GM18858 (cell line): Measurements from ENCODE around the gene SLC17A8.
A peak's percentile ranks its signal among the peaks of the same experiment; 100 is the strongest.
"Not testable (repeated sequence)": the region's sequence is repeated elsewhere in the genome, so short reads cannot be mapped to it uniquely, and the experiment has no call there.

Experiments
- ATAC-seq: cut with Tn5 transposase; IDR thresholded peaks from one replicate; pipeline ENCODE4 v1.9.1; 2021; ENCODE audit not compliant: unreplicated experiment

Gene SLC17A8

GRCh38 chr12:100356644-100357223 lies at the start of gene SLC17A8:
Gene SLC17A8 (plus strand): TSS chr12:100357074. CDS start chr12:100357392, 318 bp downstream.
- no peak for ATAC-seq

- not testable (repeated sequence) for ATAC-seq
Observed at GRCh38 chr12:100308138-100308537, 48.7 kb upstream of the SLC17A8 start.

DNA sequence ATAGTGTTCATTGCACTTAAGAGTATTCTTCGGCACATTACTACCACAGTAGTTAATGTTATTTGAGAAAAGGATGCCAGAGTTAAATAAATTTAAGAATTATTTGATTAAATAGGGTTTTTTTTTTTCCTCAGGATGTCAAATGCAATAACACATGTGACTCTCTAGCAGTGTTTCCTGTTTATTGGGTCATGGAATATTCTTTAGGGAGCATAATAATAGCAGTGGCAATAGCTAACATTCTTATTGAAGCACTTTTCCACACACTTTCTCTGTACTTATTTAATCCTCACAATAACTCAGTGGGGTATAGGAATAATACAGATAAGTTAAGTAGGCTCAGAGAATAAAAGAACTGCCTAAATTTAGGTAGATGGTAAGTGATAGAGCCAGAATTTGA lies 45.6 kb upstream of the SLC17A8 start:
- ATAC-seq: no peak

- no peak for ATAC-seq
Observed at GRCh38 chr12:100317371-100317770, 39.5 kb upstream of the SLC17A8 start.

DNA sequence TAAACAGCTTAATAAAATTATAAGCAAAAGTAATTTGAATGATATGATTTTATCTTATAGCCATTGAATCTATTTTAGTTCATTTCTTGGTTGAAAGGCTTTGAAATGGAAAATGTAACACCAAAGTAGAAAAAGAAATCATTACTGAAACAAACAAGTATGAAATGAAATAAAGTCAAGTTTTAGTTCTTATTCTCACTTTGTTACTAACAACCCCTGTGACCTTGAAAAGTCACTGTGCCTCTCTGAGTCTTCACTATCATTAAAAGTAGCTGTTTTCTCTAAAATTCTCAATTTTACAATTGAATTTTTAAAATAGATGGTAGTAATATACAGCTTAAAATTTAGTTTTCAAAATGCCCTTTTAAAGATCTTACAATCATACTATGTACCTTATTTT lies 32.4 kb upstream of the SLC17A8 start:
- ATAC-seq: peak; percentile 56

GRCh38 chr12:100326208-100326607 lies 30.7 kb upstream of the SLC17A8 start:
- no peak for ATAC-seq

GRCh38 chr12:100329800-100330199 lies 27.1 kb upstream of the SLC17A8 start:
- ATAC-seq: peak; percentile 92

GRCh38 chr12:100331871-100332270 lies 25.0 kb upstream of the SLC17A8 start:
- no peak for ATAC-seq

DNA sequence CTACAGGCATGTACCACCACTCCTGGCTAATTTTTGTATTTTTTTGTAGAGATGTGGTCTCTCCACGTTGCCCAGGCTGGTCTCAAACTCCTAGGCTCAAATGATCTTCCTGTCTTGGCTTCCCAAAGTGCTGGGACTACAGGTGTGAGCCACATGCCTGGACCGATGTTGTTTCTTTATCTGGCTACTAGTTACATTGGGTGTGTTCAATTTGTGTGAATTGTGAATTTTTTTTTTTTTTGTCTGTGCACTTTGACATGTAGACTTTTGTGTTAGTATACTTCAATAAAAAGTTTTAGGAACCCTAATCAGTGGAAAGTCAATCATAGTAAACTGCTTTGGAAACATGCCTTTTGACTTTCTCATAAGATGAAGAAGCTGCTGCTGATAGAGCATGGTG lies 24.0 kb upstream of the SLC17A8 start:
- ATAC-seq: no peak

DNA sequence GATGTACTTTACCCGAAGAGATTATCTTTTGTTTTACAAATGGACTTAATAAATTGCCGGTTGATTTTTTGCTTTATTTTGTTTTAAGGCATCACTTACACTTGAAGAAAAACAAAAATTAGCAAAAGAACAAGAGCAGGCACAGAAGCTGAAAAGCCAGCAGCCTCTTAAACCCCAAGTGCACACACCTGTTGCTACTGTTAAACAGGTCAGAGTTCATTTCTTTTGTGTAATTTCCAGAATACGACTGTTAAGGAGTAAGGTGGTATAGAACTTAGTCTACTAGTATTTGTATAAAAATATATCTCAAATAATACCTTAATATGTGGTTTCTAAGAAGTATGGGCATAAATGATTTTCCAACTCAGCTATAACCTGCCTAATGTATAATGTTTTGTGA lies 19.6 kb upstream of the SLC17A8 start:
- ATAC-seq: no peak

DNA sequence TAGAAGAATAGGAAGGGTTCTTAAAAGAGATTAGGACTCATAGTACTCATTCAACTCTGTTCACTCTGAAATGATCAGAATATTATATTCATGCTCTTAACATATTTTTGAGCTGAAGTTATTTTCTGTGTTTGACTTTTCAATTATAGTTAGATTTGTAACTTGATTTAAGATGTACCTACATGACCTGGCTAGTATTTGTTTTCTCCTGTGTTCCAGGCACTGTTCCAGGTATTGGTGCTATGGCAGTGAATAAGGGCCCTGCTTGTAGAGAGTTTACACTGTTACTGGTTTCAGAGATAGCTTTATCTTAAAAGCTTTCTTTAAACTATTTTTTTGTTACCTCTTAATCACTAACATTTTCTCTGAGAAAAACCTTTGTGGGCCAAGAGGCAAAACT lies 19.1 kb upstream of the SLC17A8 start:
- no peak for ATAC-seq

- no peak for ATAC-seq
Observed at GRCh38 chr12:100339071-100339470, 17.8 kb upstream of the SLC17A8 start.

DNA sequence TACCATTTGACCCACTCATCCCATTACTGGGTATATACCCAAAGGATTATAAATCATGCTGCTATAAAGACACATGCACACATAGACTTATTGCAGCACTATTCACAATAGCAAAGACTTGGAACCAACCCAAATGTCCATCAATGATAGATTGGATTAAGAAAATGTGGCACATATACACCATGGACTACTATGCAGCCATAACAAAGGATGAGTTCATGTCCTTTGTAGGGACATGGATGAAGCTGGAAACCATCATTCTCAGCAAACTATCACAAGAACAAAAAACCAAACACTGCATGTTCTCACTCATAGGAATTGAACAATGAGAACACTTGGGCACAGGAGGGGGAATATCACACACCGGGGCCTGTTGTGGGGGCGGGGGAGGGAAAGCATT lies 14.0 kb upstream of the SLC17A8 start:
- ATAC-seq: not testable (repeated sequence)

DNA sequence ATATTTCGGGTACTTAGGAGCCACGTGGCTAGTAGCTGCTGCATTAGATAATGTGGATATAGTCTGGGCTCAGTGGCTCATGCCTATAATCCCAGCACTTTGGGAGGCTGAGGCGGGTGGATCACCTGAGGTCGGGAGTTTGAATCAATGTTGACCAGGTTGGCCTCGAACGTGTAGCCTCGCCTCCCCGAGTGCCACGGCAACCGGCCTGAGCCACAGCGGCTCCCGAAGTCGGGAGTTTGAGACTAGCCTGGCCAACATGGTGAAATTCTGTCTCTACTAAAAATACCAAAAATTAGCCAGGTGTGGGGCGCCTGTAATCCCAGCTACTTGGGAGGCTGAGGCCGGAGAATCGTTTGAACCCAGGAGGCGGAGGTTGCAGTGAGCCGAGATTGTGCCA lies 12.5 kb upstream of the SLC17A8 start:
- not testable (repeated sequence) for ATAC-seq

- no peak for ATAC-seq
Observed at GRCh38 chr12:100345020-100345767, 11.7 kb upstream of the SLC17A8 start.

DNA sequence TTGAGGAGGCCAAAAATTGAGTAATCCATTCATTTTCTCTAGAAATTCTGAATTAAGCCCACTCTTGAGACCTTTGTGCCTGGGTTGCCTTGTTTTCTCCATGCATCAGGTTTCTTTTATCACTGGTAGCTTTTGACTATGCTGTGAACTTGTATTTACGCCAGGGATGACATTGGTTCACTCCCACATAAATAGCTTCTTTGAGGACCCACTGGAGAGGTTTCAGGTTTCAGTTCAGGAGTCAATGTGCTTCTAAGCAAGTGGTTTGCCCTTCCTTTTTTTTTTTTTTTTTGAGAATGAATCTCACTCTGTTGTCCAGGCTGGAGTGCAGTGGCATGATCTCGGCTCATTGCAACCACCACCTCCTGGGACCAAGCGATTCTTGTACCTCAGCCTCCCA lies 10.2 kb upstream of the SLC17A8 start:
- no peak for ATAC-seq

DNA sequence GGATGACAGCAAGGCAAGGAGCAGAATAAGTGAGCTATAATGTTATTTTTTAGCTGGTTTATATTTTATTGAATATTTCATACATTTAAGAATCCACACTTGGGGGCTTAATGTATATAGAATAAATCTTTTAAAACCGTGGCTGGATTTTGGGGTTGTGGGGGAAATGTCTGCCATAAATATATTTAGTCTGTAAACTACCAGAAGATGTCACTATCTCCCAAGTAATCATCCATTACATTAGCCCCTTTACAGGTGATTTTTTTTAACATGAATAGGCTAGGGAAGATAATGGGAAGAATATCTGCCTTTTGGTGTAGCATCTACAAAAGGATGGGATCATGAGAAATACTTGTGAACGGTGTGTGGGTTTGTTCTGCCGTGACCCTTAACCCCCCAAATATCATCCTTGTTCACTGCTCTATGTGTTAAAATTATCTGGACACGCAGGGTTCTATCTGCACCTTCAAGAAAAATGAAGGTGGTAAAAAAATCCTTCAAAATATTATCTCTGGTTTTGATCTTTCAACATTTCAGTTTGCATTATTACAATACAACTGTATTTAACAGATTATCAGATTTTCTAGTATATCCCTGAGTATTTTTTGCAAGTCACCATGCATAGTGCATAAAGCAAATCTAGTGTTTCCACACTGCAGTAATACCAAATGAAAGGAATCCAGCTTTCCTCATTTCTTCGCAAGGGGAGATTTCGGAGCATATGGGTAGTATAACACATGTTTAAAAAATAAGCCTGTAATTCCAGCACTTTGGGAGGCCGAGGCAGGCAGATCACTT lies 8.0 kb upstream of the SLC17A8 start:
- no peak for ATAC-seq

- ATAC-seq: no peak
Observed at GRCh38 chr12:100359248-100359647, 2.4 kb downstream of the SLC17A8 start.

GRCh38 chr12:100359822-100360221 lies 2.9 kb downstream of the SLC17A8 start:
- ATAC-seq: no peak

DNA sequence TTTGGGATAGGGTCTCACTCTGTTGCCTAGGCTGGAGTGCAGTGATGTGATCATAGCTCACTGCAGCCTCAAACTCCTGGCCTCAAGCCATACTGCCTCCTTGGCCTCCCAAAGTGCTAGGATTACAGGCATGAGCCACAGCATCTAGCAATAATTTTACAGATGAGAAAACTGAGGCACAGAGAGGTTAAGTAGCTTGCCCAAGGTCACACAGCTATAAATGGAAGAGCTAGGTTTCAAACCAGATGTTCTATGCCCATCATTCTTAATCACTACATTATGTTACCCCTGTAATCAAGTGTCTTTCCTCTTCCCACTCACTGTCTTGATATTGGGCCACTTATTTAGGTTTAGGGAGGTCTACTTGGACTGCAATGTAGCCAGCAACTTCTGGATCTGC lies 3.6 kb downstream of the SLC17A8 start:
- no peak for ATAC-seq

DNA sequence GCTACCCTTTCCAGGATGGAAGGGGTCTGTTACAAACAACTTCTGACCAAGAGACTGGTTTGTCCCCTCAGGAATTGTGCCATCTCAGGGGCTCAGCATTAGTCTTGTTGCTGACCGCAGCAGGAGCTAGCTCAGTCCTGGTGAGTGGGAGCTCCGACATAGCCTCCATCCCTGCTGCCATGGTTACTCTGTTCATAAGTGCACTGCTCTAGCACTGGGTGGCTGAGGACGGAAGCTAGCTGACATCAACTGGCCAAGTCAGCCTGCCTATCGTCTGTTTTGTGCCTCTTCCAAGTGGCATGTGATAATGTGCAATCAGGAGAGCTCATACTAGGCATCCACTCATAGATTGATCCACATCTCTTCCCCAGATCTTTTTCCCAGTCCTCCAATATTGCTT lies 7.5 kb downstream of the SLC17A8 start:
- no peak for ATAC-seq

DNA sequence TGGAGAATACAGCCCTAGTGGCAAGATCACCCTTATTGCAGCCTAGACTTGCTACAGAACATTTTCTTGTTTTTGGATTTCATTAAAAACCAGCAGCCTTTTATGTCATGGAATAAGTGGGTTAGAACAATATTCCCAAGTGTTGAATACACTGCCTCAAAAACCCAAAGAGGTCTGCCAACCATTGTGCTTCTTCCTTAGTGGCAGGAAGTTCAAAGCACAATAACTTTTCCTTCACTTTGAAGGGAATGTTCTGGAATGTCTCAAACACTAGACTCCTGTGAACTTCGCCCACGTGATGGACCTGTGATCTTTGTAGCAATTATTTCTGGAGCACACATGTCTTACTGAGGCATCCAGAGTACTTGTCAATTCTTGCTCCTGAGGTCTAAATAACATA lies 8.5 kb downstream of the SLC17A8 start:
- no peak for ATAC-seq
